Small intestine (tissue), 7 donors: Measurements from ENCODE around the gene ETV6. TPM values are rescaled to one million over a fixed set of nuclear protein-coding genes. Genes with fewer than 3 reads are reported as not detected.
A peak's percentile ranks its signal among the peaks of the same experiment; 100 is the strongest.

Experiments used
- DNase-seq, 2 donors: peaks; one replicate each; pipeline versions ENCODE4 v3.0.0 to v3.0.0-alpha.2; 2013
- FAIRE-seq: peaks from 2 replicates; lab custom pipeline; 2012; peaks lifted over from hg19 to GRCh38; lab: Jason Lieb, UNC
- H3K27ac ChIP-seq, 3 donors: one replicate each; pipeline ENCODE4 v1.5.1; 2013; ENCODE audit warnings: low read length in 2 of 3, mild to moderate bottlenecking in 2 of 3, control low read depth in 1 of 3, inconsistent platforms in 1 of 3, low read depth in 1 of 3, moderate library complexity in 1 of 3
- H3K27me3 ChIP-seq, 3 donors: one replicate each; pipeline ENCODE4 v1.6.1; 2013; ENCODE audit warnings: low read length in 3 of 3, inconsistent platforms in 1 of 3; ENCODE audit not compliant: control insufficient read depth in 3 of 3, insufficient read depth in 3 of 3
- H3K36me3 ChIP-seq, 3 donors: one replicate each; pipeline ENCODE4 v1.6.1; 2013; ENCODE audit warnings: low read length in 3 of 3, inconsistent platforms in 1 of 3, low read depth in 1 of 3, mild to moderate bottlenecking in 1 of 3, moderate library complexity in 1 of 3; ENCODE audit not compliant: control insufficient read depth in 3 of 3, insufficient read depth in 2 of 3
- H3K4me1 ChIP-seq, 3 donors: one replicate each; pipeline ENCODE4 v1.6.1; 2013; ENCODE audit warnings: low read length in 2 of 3, inconsistent platforms in 1 of 3, low read depth in 1 of 3, mild to moderate bottlenecking in 1 of 3, moderate library complexity in 1 of 3; ENCODE audit not compliant: control insufficient read depth in 3 of 3, insufficient read depth in 2 of 3
- H3K4me3 ChIP-seq, 3 donors: one replicate each; pipeline ENCODE4 v1.5.1; 2013; ENCODE audit warnings: low read length in 3 of 3, control low read depth in 1 of 3, inconsistent platforms in 1 of 3, low read depth in 1 of 3, mild to moderate bottlenecking in 1 of 3, moderate library complexity in 1 of 3
- H3K9me3 ChIP-seq, 2 donors: one replicate each; pipeline ENCODE4 v1.6.1; 2013; ENCODE audit warnings: low read depth in 1 of 2, low read length in 1 of 2; ENCODE audit not compliant: control insufficient read depth in 2 of 2, insufficient read depth in 1 of 2
- WGBS, 3 donors: extraction: QIAGEN DNeasy Blood & Tissue Kit; methylation state at CpG; one replicate each; pipeline ENCODE4 v1.1.7; 2013; 5-methylcytosine and 5-hydroxymethylcytosine counted together
- polyA plus RNA-seq, 4 donors: library from polyadenylated mRNA; stranded (reverse) in 3 of 4; unstranded in 1 of 4; fragments of 200-250 nt in 3 of 4; fragments of 120-200 nt in 1 of 4; gene quantifications; one replicate each; pipeline versions ENCODE4 v1.2.1 to v1.2.3, GENCODE V29; 2013
- donor health status: healthy with polysubstance abuse.
- donor health status: control.
- donor health status: control.
- donor health status: Bipolar disorder and iron deficiency.
- donor health status: healthy.

ETV6 gene
- polyA plus RNA-seq, 4 donors, result 5.1 to 13.6 (median 8.4) TPM

- Histone ChIP-seq H3K9me3 (peaks cover 0 to 8% of the 10 kb centered on the region in 2 donors), H3K4me1 (peaks cover 3 to 14% (median 9%) of the 10 kb centered on the region in 3 donors), H3K36me3 (peaks cover 0 to 24% (median 8%) of the 10 kb centered on the region in 3 donors), H3K27ac (peak overlapping the region in 2 of 3 donors; percentile 58 to 79), H3K4me3 (no peak overlapping the region), H3K27me3 (no peaks in the 10 kb centered on the region)
- DNase-seq (no peak), FAIRE-seq (no peak)
- WGBS, 3 donors, result 86 to 93% (median 89%) methylated on average over 7 of the region's 7 CpGs
Observed at GRCh38 chr12:11861864-11862600, 212.6 kb downstream of the ETV6 start.

- peaks cover 0 to 8% of the 10 kb centered on the region in 2 donors for H3K9me3 ChIP-seq
- DNase-seq (no peak), FAIRE-seq (no peak)
- H3K27ac ChIP-seq, result peak overlapping the region in 2 of 3 donors; percentile 58 to 79
- WGBS, 3 donors, result 49 to 66% (median 61%) methylated on average over 5 of the region's 5 CpGs
- H3K27me3 ChIP-seq, result no peaks in the 10 kb centered on the region
- H3K36me3 ChIP-seq, result peaks cover 0 to 24% (median 4%) of the 10 kb centered on the region in 3 donors
- peaks cover 3 to 14% (median 9%) of the 10 kb centered on the region in 3 donors for H3K4me1 ChIP-seq
- no peak overlapping the region for H3K4me3 ChIP-seq
Observed at GRCh38 chr12:11862798-11863197, 213.3 kb downstream of the ETV6 start.

- WGBS, 3 donors, result 53 to 72% (median 65%) methylated on average over 5 of the region's 5 CpGs
- FAIRE-seq (no peak), DNase-seq (no peak)
- Histone ChIP-seq H3K4me3 (no peak overlapping the region), H3K27ac (peak overlapping the region in 2 of 3 donors; percentile 58 to 78), H3K27me3 (no peaks in the 10 kb centered on the region), H3K36me3 (peaks cover 0 to 27% (median 3%) of the 10 kb centered on the region in 3 donors), H3K9me3 (peaks cover 0 to 8% of the 10 kb centered on the region in 2 donors), H3K4me1 (peaks cover 3 to 14% (median 9%) of the 10 kb centered on the region in 3 donors)
Observed at GRCh38 chr12:11863478-11863906, 214.0 kb downstream of the ETV6 start.

- no peaks in the 10 kb centered on the region for H3K27me3 ChIP-seq
- peak in 1 of 2 donors; percentile 41 for DNase-seq
Observed at GRCh38 chr12:11863988-11864387, 214.5 kb downstream of the ETV6 start.

GRCh38 chr12:11865824-11866223, 216.3 kb downstream of the ETV6 start:
- FAIRE-seq (no peak), DNase-seq (no peak)
- H3K9me3 ChIP-seq, result peaks cover 0 to 8% of the 10 kb centered on the region in 2 donors
- no peak overlapping the region for H3K4me3 ChIP-seq
- H3K4me1 ChIP-seq, result peaks cover 3 to 14% (median 8%) of the 10 kb centered on the region in 3 donors
- no peaks in the 10 kb centered on the region for H3K27me3 ChIP-seq
- H3K27ac ChIP-seq, result no peak overlapping the region
- H3K36me3 ChIP-seq, result peaks cover 5 to 32% (median 7%) of the 10 kb centered on the region in 3 donors
- 96 to 98% (median 97%) methylated on average over 4 of the region's 4 CpGs for WGBS, 3 donors

More at GRCh38 chr12:11863988-11864387, 214.5 kb downstream of the ETV6 start:
- WGBS, 3 donors, result 23 to 49% (median 42%) methylated on average over 3 of the region's 3 CpGs
- Histone ChIP-seq H3K27ac (peak overlapping the region in 2 of 3 donors; percentile 27 to 78), H3K36me3 (peaks cover 0 to 27% (median 5%) of the 10 kb centered on the region in 3 donors), H3K4me3 (no peak overlapping the region), H3K9me3 (peaks cover 0 to 8% of the 10 kb centered on the region in 2 donors), H3K4me1 (peaks cover 3 to 14% (median 9%) of the 10 kb centered on the region in 3 donors)
- FAIRE-seq, result no peak

- H3K9me3 ChIP-seq, result peaks cover 0 to 8% of the 10 kb centered on the region in 2 donors
- DNase-seq (no peak), FAIRE-seq (no peak)
- no peak overlapping the region for H3K4me3 ChIP-seq
- no peak overlapping the region for H3K27ac ChIP-seq
- H3K36me3 ChIP-seq, result peaks cover 2 to 37% (median 7%) of the 10 kb centered on the region in 3 donors
- H3K4me1 ChIP-seq, result peaks cover 0 to 5% (median 0%) of the 10 kb centered on the region in 3 donors
- no peaks in the 10 kb centered on the region for H3K27me3 ChIP-seq
- 97 to 100% (median 98%) methylated on average over 1 of the region's 1 CpG for WGBS, 3 donors
Observed at GRCh38 chr12:11868027-11868426, 218.6 kb downstream of the ETV6 start.

- no peak for DNase-seq
- peaks cover 2 to 32% (median 9%) of the 10 kb centered on the region in 3 donors for H3K36me3 ChIP-seq
- no peak for FAIRE-seq
- no peak overlapping the region for H3K4me3 ChIP-seq
- no peaks in the 10 kb centered on the region for H3K27me3 ChIP-seq
- H3K27ac ChIP-seq, result no peak overlapping the region
- H3K9me3 ChIP-seq, result peaks cover 0 to 8% of the 10 kb centered on the region in 2 donors
- WGBS, 3 donors, result 98 to 99% (median 98%) methylated on average over 18 of the region's 18 CpGs
- no peaks in the 10 kb centered on the region for H3K4me1 ChIP-seq
Observed at GRCh38 chr12:11869406-11869805, 219.9 kb downstream of the ETV6 start.

- H3K9me3 ChIP-seq, result peaks cover 0 to 8% of the 10 kb centered on the region in 2 donors
- no peaks in the 10 kb centered on the region for H3K27me3 ChIP-seq
- H3K27ac ChIP-seq, result no peak overlapping the region
- no peak for FAIRE-seq
- no peaks in the 10 kb centered on the region for H3K4me1 ChIP-seq
- WGBS, 3 donors, result 95 to 96% (median 96%) methylated on average over 8 of the region's 8 CpGs
- peaks cover 2 to 32% (median 9%) of the 10 kb centered on the region in 3 donors for H3K36me3 ChIP-seq
- DNase-seq, result no peak
- no peak overlapping the region for H3K4me3 ChIP-seq
Observed at GRCh38 chr12:11870041-11870451, 220.6 kb downstream of the ETV6 start.
